ENCODE data around the gene TPD52L1.

TPD52L1 gene

DNA sequence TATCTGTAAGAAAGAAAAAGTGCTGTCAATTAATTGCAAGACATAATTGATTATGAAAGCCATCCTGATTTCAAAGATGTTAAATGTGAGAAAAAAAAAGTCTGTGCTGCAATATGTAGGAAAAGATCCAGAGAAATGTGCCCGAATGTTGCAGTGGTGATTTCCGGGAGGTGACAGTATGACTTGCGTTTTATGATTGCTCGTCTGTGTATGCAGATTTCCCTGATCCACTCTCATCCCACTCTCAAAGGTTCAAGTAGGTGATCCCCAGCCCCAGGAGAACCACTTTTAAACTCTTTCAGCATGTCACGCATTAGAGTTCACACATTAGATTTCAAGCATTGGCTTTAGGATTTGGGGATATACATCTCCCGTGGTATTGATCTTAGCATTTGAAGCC is 57.8 kb downstream of the TPD52L1 start:
- no peak for DNase-seq (ENCODE audit: low spot score)

DNA sequence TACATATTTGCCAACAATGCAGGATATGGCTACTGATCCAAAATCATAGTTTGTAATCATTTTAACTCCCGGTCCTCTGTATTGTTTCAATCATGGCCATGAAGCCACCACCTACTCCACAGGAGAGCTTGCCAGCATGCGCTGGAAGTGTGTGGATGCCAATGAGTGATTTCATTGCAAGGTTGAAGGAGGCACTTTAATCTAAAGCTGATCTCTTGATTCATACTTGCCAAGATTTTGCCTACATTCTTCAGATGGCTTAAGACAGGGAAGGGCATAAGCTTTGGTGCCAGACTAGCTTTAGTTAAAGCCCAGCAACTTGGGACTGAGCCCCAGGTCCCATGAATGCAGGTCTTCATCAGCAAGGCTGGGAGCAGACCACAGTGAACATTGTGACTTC is 58.8 kb downstream of the TPD52L1 start:
- DNase-seq (ENCODE audit: low spot score): no peak

DNA sequence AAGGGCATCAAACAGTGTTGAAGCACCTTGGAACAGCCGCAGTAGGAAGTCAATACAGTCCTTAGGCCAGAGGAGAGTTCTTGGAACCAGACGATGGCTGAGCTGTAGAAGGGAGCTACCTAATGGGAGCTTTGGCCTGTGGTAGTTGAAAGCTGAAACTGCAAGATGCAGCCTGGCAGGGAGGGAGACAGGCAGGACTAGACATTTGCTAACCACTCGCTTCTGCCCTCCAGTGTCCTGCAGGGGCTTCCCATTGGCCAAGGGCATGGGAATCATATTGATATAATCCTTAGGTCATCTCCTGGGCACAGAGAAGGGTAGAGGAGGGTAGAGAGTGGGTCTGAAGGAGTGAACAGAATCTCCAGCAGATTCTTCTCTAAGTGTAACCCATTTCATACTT is 60.4 kb downstream of the TPD52L1 start:
- no peak for DNase-seq (ENCODE audit: low spot score)

DNA sequence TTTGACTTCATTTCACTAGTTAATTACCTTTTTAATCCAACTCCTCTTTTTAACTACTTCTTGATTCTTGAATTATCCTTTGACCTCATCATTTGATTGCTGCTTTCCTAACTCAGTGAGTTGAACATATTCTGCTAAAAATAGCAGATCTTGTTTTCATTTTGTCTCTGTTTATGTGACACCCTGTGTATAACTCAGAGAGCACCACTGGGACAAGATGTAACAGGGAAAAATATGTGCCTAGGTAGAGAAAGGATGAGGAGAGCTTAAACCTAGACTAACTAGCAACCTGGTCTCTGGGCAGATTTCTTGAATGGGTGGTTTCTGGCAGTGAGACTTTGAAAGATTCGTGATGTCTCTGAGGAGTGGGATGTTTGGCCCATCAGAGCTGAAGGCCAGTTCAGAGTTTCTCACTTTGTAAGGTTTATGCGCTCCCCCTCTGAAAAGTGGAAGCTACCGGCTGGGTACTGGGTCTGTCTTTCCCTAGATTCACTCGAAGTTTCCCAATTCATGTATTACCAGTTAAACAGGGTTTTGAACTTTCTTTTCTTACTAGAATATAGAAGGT is 61.8 kb downstream of the TPD52L1 start:
- no peak for DNase-seq (ENCODE audit: low spot score)

DNA sequence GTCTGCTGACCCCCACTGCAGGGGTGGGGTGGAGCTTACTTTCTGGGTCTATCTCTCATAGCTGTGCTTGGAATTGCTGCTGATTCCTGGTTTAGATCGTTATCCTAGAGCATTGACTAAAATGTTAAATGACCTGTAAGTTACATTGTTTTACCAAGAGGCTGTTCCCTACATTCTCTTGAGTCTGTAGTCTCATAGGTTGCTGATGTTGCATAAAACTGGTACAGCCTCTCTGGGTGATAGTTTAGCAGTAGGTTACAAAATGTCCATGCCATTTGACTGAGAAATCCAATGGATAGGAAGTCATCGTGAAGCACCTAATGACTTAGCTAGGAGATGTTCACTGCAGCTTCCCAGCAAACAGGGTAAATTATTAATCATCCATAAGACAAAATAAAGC is 62.4 kb downstream of the TPD52L1 start:
- no peak for DNase-seq (ENCODE audit: low spot score)

DNA sequence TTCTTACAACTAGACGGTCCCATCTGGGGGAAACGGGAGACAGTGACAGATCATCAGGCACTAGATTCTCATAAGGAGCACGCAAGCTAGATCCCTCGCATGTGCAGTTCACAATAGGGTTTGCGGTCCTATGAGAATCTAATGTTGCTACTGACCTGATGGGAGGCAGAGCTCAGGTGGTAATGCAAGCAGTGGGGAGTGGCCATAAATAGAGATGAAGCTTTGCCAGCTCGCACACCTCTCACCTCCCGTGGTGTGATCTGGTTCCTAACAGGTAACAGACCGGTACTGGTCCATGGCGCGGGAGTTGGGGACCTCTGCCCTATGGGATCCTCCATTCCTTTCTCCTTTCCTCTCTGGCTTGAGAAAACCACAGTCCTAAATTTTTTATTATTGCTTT is 63.8 kb downstream of the TPD52L1 start:
- DNase-seq (ENCODE audit: low spot score): no peak

DNA sequence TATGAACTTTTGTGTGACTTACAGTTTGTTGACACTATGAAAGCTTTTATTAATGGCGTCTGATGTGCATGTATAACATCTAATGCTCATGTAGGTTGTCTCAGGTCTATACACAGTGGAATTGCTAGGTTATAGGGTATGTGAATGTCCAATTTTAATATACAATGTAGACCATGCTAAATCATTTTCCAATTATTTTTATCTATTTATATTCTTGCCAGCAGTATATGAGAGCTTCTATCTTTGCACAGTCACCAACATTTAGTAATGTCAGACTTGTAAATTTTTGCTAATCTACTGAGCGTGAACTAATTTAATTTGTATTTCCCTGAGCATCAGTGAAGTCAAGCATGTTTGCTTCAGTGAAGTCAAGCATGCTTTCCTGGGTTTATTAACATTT is 64.4 kb downstream of the TPD52L1 start:
- no peak for DNase-seq (ENCODE audit: low spot score)

DNA sequence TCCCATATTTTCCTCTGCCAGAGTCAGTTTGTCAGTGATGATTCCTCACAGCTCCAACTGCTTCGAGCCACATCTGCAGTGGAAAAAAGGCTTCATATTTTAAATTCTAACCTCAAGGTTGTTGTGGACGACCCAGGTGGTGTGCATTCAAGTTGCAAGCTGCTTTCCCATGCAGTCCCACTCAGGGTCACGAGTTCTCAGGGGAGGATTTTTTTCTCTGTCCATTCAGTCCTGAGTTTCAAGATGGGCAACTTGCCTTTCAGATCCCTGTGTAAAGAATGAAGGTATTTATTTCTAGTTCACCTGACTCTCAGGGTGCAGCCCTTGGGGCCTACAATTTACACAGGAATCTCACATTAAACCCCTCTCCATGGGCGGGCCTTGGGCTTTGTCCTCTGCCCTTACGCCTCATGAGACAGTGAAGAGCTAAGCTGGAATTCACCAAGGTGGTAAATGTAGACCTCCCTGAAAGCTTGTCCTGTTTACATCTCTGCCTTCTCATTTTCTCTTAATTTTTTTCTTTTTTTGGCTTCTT is 65.9 kb downstream of the TPD52L1 start:
- DNase-seq (ENCODE audit: low spot score): no peak

DNA sequence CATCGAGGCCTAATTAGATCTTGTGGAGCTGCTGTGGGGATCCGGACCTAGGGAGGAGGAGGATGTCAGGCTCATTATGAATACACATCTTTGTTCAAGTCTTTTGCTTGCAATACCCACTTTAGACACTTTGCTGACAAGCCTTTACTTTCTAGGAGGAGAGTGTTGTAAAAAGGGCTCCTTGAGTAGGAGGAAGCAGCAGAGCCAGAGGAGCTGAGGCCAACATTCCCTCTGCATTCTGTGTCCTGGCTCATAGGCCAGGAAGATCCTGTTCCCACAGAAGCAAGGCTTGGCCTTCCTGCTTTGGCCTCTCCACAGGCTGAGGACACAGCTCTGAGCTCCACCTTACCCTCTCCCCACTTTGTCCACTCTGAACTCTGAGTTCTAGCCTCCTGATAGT is 67.1 kb downstream of the TPD52L1 start:
- no peak for DNase-seq (ENCODE audit: low spot score)

DNA sequence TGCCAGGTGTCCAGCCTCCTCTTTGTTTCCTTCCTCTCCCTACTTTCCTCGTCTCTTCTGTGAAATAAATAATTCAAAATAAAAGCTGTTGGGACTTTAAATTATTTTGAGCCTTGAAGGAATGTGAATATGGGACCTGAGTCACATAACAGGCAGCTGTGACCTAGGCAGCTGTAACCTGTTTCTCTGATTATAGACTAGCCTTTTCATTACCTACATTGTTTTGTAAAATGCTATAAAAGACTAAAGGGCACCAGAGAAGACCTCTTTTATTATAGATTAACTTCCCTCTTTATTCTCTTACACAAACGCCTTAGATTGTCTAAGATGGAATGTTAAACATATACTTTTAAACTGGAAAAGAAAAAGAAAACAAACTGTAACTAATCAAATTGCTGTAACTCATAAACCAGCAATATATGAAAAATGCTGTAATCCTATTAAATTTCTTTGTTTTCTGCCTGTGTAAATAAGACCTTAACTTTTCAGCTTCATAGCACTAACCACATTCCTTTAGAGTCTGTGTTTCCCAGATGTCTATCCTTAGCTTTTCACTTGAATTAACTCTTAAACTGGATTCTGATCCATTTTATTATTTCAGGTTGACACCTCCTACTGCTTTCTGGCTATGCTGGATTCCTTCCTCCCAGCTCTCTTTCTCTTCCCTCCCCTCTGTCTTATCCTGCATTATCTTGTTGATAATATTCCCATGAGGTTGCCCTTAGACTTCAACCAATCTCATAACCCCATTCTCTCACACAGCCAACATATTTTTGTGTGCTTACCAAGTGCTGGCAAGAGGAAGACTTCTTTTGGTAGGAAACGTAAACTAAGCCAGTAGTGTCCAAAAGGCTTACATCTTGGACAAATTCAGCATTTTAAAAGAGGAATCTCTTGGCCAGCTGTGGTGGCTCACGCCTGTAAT is 69.2 kb downstream of the TPD52L1 start:
- DNase-seq (ENCODE audit: low spot score): no peak

DNA sequence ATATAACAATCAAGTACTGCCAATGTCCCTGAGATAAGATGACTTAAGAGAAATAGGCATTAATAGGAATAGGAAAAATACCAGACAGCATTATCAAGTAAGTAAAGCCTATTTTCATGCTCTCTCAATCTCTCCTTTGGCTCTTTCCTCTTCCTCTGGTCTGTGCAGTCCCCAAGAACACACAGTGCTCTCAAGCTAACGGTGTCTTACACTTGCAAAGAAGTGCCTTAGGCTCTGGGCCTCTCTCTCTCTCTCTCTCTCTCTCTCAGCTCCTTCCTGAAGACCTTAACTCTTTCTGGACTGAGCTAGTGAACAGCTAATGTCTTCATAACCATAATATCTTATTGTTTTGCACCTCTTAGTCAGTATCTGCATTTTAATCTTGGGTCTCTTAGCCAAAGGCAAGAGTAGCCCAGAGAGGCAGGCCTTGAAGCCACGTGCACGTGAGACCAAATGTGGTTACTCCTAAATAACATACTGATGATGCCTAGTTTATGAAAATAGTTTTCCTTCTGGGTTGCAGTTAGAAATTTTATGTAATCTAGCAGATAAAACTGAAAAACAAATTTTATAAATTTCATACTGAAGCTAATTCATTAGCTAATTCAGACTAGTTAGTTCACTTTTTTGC is 70.8 kb downstream of the TPD52L1 start:
- DNase-seq (ENCODE audit: low spot score): no peak

DNA sequence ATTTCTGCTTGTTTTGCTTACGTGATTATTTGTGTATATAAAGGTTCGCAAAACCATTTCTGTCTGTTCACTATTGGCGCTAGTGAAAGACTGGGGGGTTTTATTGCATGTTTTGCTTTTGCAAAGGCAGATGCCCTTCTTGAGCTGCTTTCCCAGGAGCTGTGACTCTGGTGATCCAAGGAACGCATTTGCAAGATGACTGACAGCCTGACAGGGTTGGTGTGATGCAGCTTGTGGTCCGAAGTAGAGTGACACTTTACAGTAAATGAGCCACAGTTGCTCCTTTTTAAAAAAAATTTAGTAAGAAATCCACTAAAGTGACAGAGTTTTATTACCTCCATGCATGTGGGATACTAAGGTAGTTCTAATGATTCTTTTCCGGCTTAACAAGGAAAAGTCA is 73.7 kb downstream of the TPD52L1 start:
- no peak for DNase-seq (ENCODE audit: low spot score)

DNA sequence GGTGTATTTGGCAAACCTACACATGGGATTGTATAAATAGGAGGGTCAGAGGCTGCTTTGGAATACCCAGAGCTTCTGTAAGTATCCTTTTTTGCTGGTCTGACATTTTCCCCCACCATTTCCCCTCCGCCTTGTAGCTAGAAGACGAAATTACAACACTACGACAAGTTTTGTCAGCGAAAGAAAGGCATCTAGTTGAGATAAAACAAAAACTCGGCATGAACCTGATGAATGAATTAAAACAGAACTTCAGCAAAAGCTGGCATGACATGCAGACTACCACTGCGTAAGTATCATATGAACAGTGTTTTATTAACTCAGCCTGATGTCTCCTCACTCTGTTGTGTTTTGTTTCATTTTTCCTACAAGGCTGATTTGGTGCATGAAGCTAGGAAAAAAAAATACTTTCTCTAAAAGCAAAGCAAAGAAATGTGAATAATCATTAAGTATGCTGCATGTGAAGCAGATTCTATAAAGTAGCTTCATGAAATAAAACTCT is 75.5 kb downstream of the TPD52L1 start:
- DNase-seq (ENCODE audit: low spot score): no peak

DNA sequence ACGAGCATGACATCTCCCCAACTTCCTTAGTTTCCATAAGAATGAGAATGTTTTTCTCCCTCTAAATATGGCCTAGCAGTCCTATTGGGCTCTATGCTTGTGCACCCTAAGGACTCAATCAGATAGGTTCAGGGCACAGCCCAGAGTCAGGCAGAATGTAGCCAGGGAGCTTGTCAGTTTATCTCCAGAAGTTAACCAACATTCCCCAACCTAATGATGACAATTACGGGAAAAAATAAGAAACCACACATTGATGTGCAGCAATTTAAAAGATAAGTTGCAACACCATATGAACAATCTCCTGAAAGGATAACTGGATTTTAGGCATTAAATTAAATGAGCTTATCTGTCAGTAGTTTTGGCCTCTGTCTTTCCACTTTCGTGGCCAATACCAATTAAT is 77.1 kb downstream of the TPD52L1 start:
- no peak for DNase-seq (ENCODE audit: low spot score)

DNA sequence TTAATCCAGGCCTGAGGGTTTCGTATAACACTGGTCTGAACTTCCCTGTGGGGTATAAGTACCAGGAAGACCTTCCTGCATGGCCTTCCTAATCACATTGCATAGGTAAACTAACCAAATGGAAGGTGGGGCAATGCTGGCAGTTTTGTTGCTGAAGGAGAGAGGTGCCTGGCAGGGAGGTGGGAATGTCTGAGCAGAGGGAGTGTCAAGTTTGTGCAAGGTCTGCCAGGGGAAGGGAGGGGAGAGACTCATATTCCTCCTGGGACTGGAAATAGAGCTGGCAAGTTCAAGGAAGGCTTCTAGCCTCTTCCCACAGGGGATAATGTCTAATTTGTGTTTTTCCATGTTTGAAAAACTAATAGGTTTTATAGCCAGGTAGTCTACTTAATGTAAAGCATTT is 77.6 kb downstream of the TPD52L1 start:
- DNase-seq (ENCODE audit: low spot score): no peak

DNA sequence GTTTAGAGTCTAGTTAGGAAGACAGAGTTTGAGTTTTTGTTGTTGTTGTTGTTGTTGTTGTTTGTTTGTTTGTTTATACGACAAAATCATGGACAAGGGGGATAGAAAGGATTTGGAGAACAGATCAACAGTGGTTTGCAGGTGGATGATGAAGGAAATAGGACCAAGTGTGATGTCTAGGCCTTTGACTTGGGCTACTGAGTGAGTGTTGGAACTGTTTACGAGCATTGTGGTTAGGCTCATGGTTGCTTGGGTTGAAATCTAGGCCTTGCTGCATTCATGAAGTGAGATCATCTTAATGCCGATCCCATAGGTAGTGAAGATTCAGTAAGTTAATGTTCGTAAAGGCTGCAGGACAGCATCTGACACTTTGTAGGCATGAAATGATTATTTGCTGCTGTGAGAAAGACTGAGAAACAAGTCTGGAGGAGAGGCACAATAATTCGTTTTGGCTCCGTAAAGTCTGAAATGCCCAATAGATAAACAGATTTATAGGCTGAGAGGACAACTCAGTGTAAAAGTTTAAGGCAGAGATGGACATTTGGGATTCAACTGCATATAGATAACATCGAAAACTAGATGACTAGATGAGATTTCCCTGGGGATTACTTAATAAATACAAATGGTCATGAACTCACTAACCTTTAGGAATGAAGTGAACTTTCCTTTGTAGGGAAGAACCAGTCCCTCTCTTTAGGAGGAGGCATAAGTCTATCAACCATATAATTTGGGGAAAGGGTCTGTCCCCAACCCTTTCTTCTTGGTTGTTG is 78.2 kb downstream of the TPD52L1 start:
- DNase-seq (ENCODE audit: low spot score): no peak

DNA sequence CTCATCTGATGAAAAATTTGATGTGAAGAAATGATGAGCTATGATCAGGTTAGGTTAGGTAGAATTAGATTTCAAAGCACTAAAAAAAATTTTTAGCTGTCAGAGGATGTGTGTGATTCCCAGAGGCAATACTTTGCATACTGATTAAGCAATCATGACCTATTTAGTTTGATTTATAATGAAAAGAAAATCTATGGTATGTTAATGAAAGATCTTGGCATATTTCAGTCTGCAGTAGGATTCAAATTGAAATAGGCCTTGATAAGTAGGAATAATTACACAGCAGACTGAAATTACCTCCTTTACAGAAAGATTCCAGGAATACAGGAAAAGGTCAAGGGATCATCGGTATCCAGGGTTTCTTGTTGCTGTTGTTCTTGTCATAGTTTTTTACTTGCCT is 78.9 kb downstream of the TPD52L1 start:
- no peak for DNase-seq (ENCODE audit: low spot score)

DNA sequence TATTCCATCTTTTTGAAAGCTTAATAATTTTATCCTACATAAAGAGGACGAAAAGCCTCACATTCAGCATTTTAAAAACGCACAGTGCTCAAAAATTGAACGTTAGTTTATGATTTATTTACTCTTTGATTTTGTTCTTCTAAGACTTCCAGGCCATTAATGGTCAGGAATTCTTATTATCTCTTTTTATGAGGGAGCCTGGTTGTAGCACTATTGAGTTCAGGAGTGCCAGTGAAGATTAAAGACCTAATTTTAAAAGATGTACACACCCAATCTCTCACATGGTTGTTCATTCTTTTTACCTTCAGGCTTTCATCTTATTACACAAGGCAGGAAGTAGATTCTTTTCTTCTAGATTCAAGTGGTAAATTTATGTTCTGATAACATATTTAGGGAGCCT is 79.6 kb downstream of the TPD52L1 start:
- DNase-seq (ENCODE audit: low spot score): no peak

DNA sequence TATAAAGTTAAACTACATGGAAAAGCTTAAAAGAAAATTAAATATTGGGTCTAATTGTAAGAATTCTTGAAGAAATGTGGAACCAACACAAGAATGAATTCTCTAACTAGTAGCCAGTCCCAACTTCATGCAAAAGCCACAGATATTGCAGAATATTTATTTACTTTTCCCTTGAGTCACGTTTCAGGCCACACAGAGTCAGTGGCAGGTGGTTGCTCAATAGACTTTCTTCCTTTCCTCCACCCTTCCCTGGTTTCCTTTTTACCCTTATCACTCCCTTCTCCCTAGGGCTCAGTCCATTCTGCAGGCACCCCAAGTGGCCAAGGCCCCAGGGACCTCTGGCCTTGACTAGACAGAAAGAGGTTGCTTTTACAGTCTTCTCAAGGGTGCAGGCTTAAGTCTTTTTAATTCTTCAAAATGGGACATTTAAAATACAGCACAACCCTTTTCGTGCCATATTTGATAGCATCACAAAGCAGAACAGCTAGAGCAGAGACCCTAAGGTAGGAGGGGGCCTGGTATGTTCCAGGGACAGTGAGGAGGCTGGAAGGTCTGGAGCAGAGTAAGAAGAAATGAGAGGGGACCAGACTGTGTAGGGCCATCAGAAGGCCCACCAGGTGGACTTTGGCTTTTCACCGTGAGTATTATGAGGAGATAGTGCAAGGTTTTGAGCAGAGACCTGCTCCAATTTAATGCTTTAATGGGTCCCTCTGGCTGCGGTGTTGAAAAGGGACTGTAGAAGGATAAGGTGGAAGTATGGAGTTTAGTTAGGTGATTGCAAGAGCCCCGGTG is 83.2 kb downstream of the TPD52L1 start:
- DNase-seq (ENCODE audit: low spot score): no peak

DNA sequence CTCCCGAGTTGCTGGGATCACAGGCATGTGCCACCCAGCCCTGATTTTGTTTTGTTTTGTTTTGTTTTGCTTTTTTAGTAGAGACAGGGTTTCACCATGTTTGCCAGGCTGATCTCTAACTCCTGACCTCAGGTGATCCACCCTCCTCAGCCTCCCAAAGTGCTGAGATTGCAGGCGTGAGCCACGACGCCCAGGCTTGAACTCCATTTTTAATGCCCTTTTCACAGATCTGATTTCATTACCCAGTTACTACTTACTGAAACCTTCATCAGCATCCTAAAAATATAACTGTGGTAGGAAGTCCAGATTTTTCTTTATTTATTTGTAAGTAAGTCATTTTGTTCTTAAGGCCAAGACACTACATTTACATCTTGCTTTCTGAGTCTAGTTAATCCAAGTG is 84.2 kb downstream of the TPD52L1 start:
- no peak for DNase-seq (ENCODE audit: low spot score)

DNA sequence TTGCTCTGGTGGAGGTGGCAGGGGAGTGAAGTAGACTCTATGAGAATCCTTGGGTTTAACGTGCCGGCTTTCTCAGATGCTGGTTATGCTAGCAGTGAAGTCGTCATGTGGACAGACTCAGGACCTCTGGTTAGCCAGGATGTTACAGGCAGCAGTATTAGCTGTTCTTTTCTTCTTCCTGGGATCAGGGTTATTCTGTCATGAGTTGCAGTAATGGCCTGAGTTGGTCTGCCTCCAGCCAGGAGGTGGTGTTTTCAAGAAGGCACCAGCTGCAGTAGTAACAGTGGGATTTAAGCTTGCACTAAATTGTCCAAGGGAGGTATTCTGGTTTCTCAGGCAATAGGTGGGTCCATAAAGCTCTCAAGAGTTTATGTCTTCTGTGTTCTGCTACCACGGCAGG is 91.5 kb downstream of the TPD52L1 start:
- no peak for DNase-seq (ENCODE audit: low spot score)
